ENCODE data around the gene NDRG3.
"Not testable (repeated sequence)": the region's sequence is repeated elsewhere in the genome, so short reads cannot be mapped to it uniquely, and the experiment has no call there.

The NDRG3 gene

DNA sequence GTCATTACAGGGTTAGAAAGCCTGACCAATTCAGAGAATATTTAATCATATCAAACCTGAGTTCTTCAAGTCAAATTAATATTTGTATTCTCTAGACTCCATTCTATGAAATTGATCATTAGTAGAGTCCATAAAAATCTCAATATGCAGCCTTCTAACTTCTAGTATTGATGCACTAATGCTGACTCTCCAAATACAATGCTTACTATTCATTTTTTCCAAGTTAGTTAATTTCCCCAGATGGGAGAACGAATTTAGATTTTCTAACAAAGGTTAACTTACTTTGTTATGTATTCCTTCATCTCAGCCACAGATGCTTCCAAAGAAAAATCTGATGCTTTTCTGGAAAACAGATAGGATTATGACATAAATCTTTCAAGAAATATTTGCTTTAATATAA lies 12.4 kb upstream of the NDRG3 start:
- no peak for DNase-seq

DNA sequence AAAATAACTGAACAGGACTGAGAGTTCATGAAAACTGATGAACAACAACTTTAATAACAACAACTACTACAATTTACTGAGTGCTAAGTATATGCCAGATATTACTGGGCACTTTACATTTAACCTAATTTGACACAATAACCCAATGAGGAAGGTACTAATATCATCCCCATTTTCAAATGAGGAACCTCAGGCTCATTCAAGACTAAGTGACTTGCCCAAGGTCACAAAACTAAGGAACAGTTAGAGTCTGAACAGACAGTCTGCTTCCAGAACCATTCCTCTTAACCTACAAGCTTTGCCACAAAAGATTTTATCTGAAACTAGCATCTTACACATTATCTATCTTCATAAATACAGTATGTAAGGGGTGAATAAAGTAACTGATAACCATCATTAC lies 10.6 kb upstream of the NDRG3 start:
- no peak for DNase-seq

DNA sequence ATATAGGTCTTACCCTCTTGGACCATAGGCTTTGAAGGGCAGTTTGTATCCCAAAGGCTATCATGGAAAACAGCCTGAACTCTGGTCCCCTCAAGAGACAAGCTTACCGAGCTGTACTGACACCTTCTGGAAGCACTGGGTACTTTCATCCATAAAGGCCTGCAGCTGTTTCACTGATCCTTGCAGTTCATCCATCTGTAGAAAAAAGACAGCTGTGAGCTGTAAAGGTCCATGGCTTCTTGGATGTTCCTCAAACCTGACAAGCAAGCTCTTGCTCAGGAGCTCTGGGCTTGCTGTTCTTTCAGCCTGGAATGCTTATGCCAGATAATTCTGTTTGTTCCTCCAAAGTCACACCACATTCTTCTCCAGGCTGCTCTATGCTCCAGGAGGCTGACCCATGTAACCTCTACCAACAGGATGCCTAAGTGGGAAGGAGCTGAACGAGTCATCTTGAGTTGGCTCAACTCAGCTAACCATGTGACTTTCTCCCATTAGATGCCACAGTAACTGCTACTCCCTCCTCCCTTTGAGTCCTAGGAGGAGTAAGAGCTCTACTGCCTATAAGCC lies 8.8 kb upstream of the NDRG3 start:
- peak; percentile 67 for DNase-seq

DNA sequence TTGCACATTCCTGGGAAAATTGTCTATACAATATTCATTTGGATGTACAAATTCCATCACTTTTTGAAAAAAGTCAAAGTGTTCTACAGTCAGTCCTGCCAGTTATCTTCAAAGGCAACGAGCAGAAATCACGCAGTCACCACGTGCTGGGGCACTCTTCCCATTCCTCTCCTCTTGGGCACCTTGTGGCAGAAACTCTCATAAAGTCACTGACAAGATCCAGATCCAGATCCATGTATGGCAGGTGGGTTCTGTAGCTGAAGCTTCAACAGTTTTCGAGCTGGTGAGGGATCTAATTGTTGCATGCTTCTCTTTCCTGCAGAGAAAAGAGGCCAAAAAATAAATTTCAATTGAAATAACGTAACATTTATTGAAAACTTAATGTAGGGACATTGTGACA lies 6.7 kb upstream of the NDRG3 start:
- DNase-seq: no peak

GRCh38 chr20:36745234-36745926 lies 510 bp downstream of the NDRG3 start:
- DNase-seq: no peak

DNA sequence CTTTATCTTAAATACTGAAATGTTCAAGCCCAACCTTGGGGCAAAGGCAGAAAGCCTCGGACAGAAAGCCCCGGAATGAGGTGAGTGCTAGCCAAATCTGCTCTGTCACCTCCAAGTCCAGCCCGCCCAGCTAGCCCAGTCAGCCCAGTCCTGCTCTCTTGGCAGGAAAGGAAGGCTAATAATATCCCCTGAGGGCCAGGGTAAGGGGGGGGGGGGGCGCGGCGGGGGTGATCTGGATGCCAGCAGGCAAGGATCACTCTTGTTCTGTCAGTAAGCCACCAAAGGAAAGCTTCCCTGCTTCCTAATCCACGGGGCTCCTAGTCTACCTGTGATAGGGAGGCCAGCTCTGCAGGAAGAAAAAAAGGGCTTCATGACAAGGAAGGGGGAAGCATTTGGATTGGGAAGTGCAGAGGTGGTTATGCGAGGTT lies 1.1 kb downstream of the NDRG3 start:
- DNase-seq: peak; percentile 26

DNA sequence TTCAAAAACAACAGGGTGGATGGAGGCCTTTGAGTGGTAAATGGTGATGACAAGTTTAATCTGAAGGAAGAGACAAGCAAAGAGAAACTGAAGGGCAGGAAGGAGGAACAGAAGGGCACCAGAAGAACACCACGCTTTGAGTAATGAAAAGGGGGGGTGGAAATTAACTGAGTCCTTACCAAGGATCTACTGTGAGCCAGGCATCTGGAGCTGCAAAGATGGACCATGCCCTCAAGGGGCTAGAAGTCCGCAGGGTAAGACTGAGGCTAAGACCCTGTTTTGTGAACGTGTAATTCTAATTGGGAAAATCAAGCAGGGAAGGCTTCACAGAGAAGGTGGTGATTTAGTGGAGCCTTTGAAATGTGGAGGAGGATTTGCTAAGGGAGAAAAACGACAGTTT lies 1.6 kb downstream of the NDRG3 start:
- no peak for DNase-seq

DNA sequence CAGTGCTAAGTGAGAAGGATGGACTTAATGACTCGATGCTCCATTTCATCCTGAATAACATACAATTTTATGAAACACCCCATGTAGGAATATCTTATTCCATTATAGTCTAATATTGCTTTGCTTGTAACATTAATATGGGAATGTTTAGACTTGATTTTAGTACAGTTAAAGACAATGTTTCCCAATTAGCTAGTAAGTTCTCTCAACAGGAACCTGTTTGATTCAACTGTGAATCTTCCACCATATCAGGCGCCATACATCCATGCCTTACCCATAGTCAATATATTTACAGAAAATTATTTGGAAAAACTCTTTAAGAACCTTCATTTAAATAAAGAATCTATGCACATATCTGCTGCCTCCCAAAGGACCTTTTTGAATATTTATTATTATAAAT lies 3.3 kb downstream of the NDRG3 start:
- no peak for DNase-seq

DNA sequence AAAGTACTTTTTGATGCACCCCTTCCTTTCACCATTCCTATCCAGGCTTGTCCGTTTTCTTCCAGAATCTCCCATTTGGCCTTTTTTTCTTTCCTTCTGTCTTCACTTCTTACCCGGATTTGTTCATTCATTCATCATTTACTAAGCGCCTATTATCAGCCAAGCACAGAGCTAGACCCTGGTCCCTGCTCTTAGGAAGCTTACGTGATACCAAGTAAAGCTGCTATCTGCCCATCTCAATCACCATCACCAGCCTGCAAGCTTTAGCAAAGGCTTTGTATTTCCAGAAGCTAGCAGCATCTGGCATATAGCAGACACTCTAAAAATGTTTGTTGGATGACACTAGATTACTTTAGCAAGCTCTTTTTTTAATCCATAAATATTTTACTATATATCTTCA lies 4.8 kb downstream of the NDRG3 start:
- DNase-seq: no peak

DNA sequence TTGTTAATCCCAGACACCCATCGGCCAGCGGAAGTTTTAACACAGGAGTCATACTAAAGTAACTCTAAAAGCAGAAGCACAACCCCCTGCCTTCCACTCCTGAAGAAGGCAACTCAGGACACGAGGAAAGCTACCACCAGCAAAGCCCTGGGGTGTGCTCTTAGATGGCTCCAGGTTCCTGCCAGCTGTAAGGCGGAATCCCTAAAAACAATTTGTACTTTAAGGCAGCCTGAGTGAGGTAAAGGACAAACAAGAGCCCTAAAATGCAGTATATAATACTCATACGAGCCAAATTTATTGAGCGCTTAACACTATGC lies 8.7 kb downstream of the NDRG3 start:
- DNase-seq: no peak

DNA sequence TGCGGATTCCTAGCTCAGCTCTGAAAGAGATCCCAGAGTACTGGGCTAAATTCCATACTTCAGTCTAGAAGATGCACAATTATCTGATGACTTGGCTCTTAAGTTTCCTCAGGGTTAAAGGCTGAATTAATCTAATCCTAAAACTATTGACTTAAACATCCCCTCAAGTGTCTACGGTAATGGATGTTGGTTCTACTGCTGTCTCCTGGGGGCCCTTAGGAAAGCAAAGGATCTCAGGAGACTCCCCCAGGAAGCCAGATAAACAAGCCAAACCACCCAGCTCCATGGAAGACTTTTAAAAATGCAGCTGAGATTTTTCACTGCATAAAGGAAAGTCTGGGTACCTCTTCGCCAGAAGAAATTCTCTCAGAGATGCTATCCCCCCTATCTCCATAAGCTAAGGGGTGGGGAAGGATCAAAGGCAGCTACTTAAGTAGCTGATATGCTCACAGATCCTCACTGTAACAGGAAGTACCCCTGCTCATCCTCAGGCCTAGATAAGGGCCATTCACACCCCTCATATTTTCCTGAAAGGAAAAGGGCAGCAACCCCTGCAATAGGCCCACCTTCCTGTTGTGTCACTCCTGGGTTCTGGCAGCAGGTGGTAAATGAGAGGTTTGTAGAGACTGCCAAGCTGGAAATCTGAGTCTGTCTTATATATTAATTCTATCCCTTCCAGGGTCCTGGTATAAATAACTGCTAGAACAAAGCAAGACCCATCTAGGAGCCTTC lies 9.3 kb downstream of the NDRG3 start:
- no peak for DNase-seq

DNA sequence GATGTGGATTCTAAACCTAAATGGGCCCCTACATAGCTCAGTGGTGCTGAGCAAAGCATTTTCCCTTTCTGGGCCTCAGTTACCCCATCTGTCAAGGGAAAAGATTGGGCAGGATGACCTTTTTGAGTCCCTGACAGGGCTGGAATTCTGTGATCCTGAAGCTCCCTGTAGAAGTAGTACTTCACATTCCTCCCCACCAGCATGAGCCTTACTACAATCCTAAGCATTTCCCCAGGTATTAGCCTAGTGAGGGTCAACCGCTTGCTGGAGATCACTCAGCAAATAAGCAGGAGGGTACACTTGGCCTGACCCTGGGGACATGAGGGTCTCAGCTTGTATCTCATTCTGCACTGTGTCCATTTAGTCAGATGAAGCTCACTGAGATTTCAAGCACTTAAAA lies 13.4 kb downstream of the NDRG3 start:
- no peak for DNase-seq

GRCh38 chr20:36728986-36729385 lies 16.9 kb downstream of the NDRG3 start:
- no peak for DNase-seq

DNA sequence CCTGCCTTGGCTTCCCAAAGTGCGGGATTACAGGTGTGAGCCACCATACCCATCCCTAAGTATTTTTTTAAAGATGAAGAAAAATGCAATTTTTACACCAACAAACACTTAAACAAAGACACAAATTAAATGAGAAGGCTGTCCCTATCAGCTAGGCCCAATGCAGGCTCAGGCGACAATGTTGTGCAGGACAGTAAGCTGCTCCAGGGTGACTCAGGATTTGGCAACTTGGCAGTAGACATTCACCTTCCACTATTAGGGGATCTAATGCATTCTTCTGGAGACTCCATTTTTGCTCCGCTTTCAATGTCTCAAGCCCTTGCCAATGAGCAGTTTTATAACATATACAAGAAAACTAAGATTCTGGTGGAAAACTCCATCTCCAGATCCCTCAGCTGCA lies 19.7 kb downstream of the NDRG3 start:
- no peak for DNase-seq

GRCh38 chr20:36720510-36720909 lies 25.4 kb downstream of the NDRG3 start:
- no peak for DNase-seq

GRCh38 chr20:36717657-36718056 lies 28.2 kb downstream of the NDRG3 start:
- DNase-seq: no peak

- DNase-seq: no peak
These were observed 28.9 kb downstream of the NDRG3 start for GRCh38 chr20:36717021-36717420.

- DNase-seq: no peak
These were observed 33.1 kb downstream of the NDRG3 start for GRCh38 chr20:36712775-36713174.

GRCh38 chr20:36709126-36709525 lies 36.8 kb downstream of the NDRG3 start:
- no peak for DNase-seq

- no peak for DNase-seq
These were observed 42.4 kb downstream of the NDRG3 start for GRCh38 chr20:36703530-36703929.

DNA sequence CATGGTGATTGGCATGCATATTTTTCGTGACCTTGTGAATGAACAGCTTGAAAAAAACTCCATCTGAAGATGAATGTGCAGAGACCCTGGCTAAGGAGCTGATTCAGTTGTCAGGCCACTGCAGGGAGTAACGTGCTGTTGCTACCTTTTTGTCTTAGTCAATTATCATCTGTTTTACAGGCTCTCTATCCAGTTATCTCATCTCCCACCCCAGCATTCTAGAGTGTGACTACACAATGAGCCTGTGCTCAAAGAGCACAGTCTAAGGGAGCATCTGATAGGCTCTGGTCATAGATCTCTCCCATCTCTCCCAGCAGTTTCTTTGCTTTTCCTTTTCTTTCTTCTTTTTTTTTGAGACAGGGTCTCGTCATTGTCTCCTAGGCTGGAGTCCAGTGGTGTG lies 45.5 kb downstream of the NDRG3 start:
- DNase-seq: no peak

- DNase-seq: not testable (repeated sequence)
These were observed 50.4 kb downstream of the NDRG3 start for GRCh38 chr20:36695467-36695866.

DNA sequence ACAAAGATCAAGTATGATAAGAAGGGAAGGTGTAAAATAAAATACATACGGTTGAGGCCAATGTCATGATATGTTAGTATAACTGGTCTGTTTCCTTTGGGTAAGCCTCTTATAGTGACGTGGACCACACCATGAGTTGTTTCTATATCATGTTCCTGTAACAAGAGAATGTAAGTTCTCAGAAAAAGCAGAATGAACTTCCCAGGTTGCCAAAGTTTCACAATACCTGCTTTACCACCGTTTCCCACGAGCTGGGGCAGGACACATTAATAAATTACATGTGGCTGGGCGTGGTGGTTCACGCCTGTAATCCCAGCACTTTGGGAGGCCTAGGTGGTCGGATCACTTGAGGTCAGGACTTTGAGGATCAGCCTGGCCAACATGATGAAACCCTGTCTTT lies 57.3 kb downstream of the NDRG3 start:
- DNase-seq: no peak

DNA sequence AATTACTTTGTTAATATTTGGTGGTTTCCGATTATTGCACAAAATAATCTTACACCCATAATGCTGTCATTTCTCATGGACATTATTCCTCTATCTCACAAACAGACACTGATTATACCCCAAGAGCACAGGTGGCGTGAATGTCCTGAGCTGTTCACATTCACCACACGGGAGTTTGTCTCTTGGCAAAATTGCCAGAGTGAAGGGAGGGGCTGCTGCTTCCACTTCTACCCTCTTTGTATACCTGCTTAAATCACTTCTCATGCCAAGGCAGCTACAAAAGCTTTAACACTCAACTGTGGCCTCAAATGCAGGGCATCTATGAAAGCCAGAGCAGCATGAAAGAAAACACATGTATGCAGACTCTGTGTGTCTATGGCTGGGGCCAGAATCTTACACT lies 58.0 kb downstream of the NDRG3 start:
- DNase-seq: no peak

DNA sequence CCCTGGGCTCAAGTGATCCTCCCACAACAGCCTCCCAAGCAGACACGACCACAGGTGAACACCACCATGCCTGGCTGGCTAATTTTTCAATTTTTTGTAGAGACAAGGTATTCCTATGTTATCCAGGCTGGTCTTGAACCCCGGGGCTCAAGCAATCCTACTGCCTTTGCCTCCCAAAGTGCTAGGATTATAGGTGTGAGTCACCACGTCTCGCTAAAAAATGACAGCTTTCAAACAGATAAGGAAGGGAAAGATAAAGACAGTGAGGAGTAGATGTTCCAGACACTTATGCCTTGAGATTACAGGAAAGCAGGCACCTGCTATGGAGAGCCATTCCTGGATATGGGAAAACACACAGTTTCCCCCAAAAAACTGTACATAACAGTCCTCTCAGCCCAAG lies 58.9 kb downstream of the NDRG3 start:
- no peak for DNase-seq

Measured in right hindlimb (tissue), 1 donor.